DMS153 treated with DMSO at 0.1 percent for 48 hours (cell line): ENCODE results near the gene SP3.
A peak's percentile ranks its signal among the peaks of the same experiment; 100 is the strongest.

Experiments used
- DNase-seq: peaks from one replicate; lab custom pipeline; 2025; ENCODE audit not compliant: unreplicated experiment; lab: John Stamatoyannopoulos, UW

SP3 gene

GRCh38 chr2:173965372-173966025 lies at the start of gene SP3:
Gene SP3, minus strand, starts transcription at chr2:173965373. Its CDS starts 202 bp downstream, at chr2:173965171.
- peak; percentile 92 for DNase-seq

GRCh38 chr2:174014699-174015070 lies 49.5 kb upstream of the SP3 start:
- peak; percentile 43 for DNase-seq

GRCh38 chr2:174014011-174014698 lies 49.0 kb upstream of the SP3 start:
- DNase-seq = no peak

GRCh38 chr2:174013315-174013751 lies 48.2 kb upstream of the SP3 start:
- DNase-seq = no peak

GRCh38 chr2:174012347-174013314 lies 47.5 kb upstream of the SP3 start:
- peak; percentile 42 for DNase-seq

- no peak for DNase-seq
Observed at GRCh38 chr2:174011796-174012195, 46.6 kb upstream of the SP3 start.

- no peak for DNase-seq
Observed at GRCh38 chr2:174011173-174011572, 46.0 kb upstream of the SP3 start.

GRCh38 chr2:174009488-174010223 lies 44.5 kb upstream of the SP3 start:
- no peak for DNase-seq

- no peak for DNase-seq
Observed at GRCh38 chr2:174008720-174009119, 43.5 kb upstream of the SP3 start.

- no peak for DNase-seq
Observed at GRCh38 chr2:174007010-174007409, 41.8 kb upstream of the SP3 start.

GRCh38 chr2:174005801-174006419 lies 40.7 kb upstream of the SP3 start:
- DNase-seq = no peak

- no peak for DNase-seq
Observed at GRCh38 chr2:174004905-174005605, 39.9 kb upstream of the SP3 start.

GRCh38 chr2:174003720-174004695 lies 38.8 kb upstream of the SP3 start:
- no peak for DNase-seq

GRCh38 chr2:174002679-174003078 lies 37.5 kb upstream of the SP3 start:
- no peak for DNase-seq

GRCh38 chr2:174001107-174001506 lies 35.9 kb upstream of the SP3 start:
- DNase-seq = no peak

- no peak for DNase-seq
Observed at GRCh38 chr2:173999724-174000123, 34.6 kb upstream of the SP3 start.

- DNase-seq = no peak
Observed at GRCh38 chr2:173999272-173999671, 34.1 kb upstream of the SP3 start.

GRCh38 chr2:173998386-173998785 lies 33.2 kb upstream of the SP3 start:
- DNase-seq = no peak

GRCh38 chr2:173997753-173998152 lies 32.6 kb upstream of the SP3 start:
- DNase-seq = no peak
